GM18519 (cell line): ENCODE data around the gene DDX54.
"Not testable (repeated sequence)": the region's sequence is repeated elsewhere in the genome, so short reads cannot be mapped to it uniquely, and the experiment has no call there.

Source experiments
- ATAC-seq: cut with Tn5 transposase; IDR thresholded peaks from one replicate; pipeline ENCODE4 v1.9.1; 2021; ENCODE audit warnings: mild to moderate bottlenecking, moderate library complexity; ENCODE audit not compliant: unreplicated experiment, low FRiP score

DDX54 gene

GRCh38 chr12:113143959-113144358 is 41.3 kb downstream of the DDX54 start:
- ATAC-seq, result no peak

DNA sequence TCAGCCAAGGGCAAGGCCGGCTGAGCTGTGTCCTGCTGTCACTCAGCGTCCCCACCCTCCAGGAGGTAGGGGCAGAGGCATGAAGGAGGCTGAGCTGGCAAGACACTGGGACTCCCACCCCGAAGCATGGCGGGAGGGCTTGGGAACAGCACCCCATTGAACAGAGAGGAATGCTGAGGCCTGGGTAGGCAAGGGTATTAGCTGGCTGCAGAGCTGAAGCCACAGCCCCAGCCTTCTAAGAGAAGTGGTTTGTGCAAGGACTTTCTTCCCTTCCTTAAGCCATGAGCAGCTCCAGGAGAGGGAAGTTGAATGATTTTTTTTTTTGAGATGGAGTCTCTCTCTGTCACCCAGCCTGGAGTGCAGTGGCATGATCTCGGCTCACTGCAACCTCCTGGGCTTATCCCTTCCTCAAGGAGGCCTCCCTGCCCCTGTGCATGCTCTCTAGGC is 42.4 kb downstream of the DDX54 start:
- ATAC-seq, result no peak

DNA sequence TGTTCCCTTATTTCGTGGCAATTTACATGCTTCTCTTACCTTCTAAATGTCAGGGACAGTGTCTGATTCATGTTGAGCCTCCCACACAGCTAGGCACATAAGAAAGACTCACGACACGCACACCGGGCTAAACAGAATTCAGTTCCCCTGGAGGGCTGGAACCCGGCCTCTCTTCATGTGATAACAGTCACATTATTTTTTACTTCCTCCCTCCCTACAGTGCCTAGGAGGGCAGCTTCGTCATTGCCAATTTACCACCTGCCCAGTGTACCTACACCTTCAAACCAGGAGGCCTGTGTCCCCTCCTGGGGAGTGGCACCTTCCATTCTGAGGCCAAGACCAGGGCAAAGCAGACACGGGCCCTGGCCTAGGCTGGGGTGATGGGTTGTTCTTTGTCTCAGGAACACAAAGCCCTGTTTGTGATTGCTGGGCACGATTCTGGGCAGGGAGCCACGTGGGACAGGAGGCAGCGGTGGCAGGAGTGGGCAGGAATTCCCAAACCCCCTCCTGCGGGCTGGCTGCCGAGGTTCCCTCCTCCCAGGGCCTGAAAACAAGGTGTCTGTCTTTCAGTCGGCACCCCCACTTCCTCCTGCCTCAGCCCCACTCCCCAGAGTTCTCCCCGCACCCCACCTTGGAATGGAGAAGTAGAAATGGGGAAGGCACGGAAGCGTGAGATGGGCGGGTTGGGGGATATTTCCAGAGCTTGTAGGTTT is 42.9 kb downstream of the DDX54 start:
- ATAC-seq, result no peak

DNA sequence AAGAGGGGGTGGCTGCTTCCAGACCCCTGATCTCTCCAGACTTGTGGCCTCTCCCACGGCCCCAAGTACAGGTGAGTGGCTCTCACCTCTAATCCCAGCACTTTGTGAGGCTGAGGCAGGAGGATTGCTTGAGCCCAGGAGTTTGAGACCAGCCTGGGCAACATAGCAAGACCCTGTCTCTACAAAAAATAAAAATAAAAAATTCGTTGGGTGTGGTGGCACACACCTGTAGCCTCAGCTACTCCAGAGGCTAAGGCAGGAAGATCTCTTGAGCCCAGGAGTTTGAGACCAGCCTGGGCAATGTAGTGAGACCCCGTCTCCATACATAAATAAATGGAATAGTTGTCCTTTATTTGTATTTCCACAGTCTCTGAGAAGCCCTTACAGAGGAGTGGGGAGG is 43.6 kb downstream of the DDX54 start:
- not testable (repeated sequence) for ATAC-seq

DNA sequence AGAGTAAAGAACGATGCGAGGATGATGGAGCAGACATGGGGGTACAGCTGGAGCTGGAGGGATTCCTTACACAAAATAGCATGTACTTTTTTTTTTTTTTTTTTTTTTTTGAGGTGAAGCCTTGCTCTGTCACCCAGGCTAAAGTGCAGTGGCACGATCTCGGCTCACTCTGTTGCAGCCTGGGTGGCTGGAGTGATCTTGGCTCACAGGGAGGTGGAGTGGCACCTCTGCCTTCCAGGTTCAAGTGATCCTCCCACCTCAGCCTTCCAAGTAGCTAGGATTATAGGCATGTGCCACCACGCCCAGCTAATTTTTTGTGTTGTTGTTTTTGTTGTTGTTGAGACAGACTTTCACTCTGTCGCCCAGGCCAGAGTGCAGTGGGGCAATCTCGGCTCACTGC is 44.6 kb downstream of the DDX54 start:
- no peak for ATAC-seq

DNA sequence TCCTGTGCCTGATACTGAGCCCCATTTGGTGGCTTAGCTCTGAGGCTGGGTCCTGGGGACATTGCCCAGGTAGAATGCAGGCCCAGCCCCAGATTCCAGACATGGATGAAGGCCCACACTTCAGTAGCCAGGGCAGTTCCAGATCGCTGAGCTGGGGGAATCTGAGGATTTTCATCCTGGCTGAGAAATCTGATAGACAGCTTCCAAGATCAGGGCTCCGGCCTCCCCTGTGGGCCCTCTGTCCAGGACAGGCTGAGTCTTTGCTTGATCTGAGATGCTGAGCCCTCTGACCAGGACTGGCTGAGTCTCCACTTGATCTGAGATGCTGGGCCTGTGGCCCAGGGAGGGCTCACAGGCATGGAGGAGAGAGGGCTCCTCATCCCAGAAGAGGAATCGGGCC is 46.5 kb downstream of the DDX54 start:
- no peak for ATAC-seq

GRCh38 chr12:113137861-113138783 is 47.2 kb downstream of the DDX54 start:
- ATAC-seq, result no peak

- no peak for ATAC-seq
Observed at GRCh38 chr12:113136990-113137511, 48.2 kb downstream of the DDX54 start.

DNA sequence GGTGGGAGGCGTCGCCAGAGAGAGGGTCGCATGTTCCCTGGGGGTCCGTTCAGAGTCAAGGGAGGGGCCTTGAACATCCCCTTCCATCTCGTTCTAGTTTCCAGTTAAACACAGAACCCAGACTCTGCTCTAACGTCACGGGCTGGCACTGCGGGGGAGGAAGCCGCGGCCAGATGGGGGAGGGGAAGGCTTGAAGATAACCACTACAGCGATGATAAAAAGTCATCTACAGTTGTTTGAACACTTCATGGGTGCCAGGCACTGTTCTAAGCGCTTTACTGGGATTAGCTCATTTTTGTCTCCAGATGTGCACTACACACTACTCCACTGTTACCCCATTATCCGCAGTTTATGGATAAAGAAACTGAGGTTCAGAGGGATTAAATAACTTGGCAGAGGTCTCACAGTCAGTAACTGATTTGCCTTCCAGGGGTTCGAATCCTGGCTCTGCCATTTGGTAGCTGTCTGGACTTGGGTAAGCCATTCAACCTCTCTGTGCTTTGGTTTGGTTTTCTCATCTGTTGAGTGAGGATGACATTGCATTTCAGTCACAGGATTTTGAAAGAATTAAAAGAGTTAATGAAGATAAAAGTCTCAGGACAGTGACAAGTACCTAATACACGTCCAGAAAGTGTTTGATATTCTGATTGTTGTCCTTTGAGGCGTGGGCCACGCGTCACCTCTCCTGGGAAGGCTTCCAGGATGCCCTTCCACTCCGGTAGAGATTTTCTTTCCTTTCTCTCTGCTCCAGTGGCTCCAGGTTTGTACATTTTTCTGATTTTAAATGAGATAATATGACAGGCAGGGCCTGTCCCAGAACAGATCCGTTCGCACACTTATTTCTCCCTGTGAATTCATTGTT is 48.9 kb downstream of the DDX54 start:
- ATAC-seq, result no peak

GRCh38 chr12:113135178-113136127 is 49.8 kb downstream of the DDX54 start, which contains the start of gene RASAL1:
Gene RASAL1 (minus strand): TSS chr12:113135761. CDS start chr12:113135462, 299 bp downstream.
- ATAC-seq, result no peak

GRCh38 chr12:113134521-113134951 is 50.7 kb downstream of the DDX54 start:
- ATAC-seq, result no peak

GRCh38 chr12:113134071-113134470 is 51.2 kb downstream of the DDX54 start:
- no peak for ATAC-seq

DNA sequence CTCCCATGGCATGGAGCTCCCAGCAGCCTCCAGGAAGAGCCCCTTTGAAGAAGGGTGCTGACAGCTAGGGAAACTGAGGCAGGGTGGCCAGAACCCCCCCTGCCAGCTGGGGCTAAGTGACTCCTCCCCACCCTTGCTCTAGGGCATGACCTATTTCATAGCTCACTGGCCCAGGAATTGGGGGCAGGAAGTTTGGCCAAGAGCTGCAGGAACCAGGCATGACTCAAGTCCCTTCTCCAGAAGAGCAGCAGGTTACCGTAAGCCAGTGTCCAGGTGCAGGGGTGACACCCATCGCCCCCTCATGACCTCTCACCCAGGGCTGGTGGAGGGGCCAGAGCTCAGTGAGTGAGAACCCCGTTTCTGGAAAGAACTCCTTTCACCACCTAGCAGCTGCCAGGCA is 51.6 kb downstream of the DDX54 start:
- ATAC-seq, result no peak

DNA sequence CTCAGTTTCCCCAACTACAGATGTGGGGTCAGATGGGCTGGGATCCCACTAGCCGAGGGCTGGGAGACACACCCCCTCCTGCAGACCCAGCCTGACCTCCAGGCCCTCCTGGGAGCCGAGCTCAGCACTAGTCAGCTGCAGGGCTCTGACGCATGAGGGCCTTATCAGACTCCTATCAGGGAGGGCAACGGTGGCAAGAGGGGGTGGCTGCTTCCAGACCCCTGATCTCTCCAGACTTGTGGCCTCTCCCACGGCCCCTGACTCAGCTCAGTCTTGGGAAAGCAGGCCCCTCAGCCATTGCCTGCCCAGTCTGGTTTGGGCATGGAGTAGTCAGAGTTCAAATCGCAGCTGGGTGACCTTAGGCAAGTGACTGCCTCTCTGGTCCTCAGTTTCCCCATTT is 52.2 kb downstream of the DDX54 start:
- no peak for ATAC-seq

DNA sequence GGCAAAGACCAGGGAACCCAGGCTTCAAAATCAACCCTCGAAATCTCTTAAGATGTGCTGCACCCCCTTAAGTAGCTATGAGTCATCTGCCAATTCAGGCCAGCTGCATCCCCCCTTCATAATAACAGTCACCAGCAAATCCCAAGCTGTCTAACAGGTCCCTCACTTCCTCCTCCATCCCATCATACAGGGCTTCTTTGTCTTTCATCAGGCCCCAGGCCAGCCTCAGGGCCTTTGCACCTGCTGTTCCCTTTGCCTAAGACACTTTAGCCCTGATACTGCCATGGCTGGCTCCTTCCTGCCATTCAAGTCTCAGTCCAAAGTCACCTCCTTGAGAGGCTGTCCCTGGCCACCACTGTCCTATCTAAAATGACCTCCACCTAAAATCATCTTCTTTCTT is 53.7 kb downstream of the DDX54 start:
- ATAC-seq, result no peak

DNA sequence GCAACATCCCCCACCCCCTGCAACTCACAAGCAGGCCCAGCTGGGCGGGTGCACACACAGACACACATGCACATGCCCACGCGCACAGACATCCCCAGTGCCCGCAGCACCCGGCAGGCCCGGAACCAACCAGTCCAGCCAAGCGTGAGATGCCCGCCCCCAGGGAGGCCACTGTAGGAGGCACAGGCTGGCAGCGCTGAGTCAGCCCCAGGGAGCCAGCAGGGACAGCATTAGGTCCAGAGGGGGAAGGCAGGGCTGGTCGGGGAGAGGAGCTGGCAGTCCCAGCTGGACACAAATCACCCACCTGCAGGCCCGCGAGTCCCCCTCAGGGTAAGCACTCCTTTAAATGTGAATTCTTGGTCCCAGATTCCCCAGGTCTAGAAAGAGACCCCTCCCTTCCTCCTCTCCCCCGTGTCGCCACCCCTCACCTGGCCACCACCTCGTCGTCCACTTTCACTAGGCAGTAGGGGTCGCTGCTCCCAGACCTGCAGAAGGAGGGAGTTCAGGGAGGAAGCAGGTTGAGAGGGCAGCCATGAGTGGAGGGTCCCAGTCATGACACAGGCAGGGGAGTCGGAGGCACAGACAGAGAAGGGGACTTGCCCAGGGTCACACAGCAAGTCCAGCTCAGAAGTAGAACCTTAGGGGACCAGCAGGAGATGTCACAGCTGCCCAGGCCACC is 54.7 kb downstream of the DDX54 start:
- ATAC-seq, result no peak

DNA sequence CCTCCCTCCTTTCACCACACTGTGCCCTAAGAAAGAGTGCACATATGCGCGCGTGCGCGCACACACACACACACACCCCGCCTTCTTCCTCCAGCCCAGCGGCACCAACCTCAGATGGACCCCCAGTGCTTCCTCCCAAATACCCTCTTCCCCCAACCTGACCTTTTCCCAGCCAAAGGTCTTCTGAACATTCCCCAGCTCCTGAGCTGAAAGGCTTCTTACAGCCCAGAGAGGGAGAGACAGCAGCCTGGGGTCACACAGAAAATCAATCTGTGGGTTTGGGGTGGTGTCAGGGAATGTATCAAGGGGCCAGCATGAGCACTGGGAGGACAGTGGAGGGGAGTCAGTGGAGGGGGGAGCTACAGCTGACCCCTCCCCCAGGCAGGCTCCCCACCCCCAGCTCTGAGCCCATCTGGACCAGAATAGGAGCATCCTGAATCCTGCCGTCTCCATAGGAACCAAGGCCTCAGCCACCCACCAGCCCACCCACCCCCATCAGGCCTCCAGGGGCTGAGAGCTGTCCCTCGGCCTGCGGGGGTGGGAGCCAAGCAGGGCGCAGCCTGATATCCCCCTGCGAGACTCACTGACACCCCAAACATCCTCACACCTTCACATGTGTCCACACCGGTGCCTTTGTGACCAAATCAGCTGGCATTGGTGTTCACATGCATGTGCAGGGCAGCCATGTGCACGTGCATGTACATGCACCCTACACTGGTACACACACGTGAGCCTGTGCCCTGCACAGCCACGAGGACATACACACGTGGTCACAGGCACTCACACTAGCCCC is 55.4 kb downstream of the DDX54 start:
- ATAC-seq, result no peak
